H1 (cell line): ENCODE results near the gene MTMR4. TPM values are rescaled to one million over a fixed set of nuclear protein-coding genes. Genes with fewer than 3 reads are reported as not detected.

ENCODE experiments used
- CTCF ChIA-PET: fragments of 300-600 bp; sonication (Branson Sonifier 250); formaldehyde crosslinking; loops from one replicate; lab custom pipeline; 2021; ENCODE audit not compliant: partially characterized antibody; lab: Charles Lee
- POLR2A ChIA-PET: fragments of 300-600 bp; sonication (Branson Sonifier 250); formaldehyde crosslinking; loops from one replicate; lab custom pipeline; 2021; ENCODE audit warnings: inconsistent platforms; ENCODE audit not compliant: partially characterized antibody; lab: Charles Lee
- DNase-seq, 2 experiments: peaks; one replicate each; pipeline versions ENCODE4 v3.0.0 to v3.0.0-alpha.2; 2010 to 2022; ENCODE audit warnings: low spot score in 2 of 2, low read depth in 1 of 2, mixed read lengths in 1 of 2
- FAIRE-seq: peaks from 2 replicates; lab custom pipeline; 2011; peaks lifted over from hg19 to GRCh38; lab: Jason Lieb, UNC
- H2AFZ ChIP-seq: 2 replicates; pipeline ENCODE4 v1.8.1; 2012; ENCODE audit warnings: low read length, inconsistent platforms
- H2AK5ac ChIP-seq: 2 replicates; pipeline ENCODE4 v1.6.1; 2013; ENCODE audit warnings: low read depth, low read length
- H2BK120ac ChIP-seq: replicated peaks from 2 replicates; pipeline ENCODE3; 2013; ENCODE audit warnings: low read depth, low read length, inconsistent platforms
- H2BK12ac ChIP-seq: 2 replicates; pipeline ENCODE4 v1.6.1; 2013; ENCODE audit warnings: low read depth, low read length
- H2BK15ac ChIP-seq: 2 replicates; pipeline ENCODE4 v1.6.1; 2013; ENCODE audit warnings: low read length
- H2BK20ac ChIP-seq: 2 replicates; pipeline ENCODE4 v1.6.1; 2013; ENCODE audit warnings: low read length
- H2BK5ac ChIP-seq: 2 replicates; pipeline ENCODE4 v1.6.1; 2013; ENCODE audit warnings: low read depth, low read length
- H3K14ac ChIP-seq: 2 replicates; pipeline ENCODE4 v1.6.1; 2013; ENCODE audit warnings: inconsistent platforms; ENCODE audit not compliant: insufficient read length
- H3K18ac ChIP-seq: 2 replicates; pipeline ENCODE4 v1.6.1; 2013; ENCODE audit warnings: low read length; ENCODE audit errors: extremely low read depth
- H3K23ac ChIP-seq: 2 replicates; pipeline ENCODE4 v1.6.1; 2013; ENCODE audit warnings: inconsistent platforms; ENCODE audit not compliant: insufficient read length
- H3K23me2 ChIP-seq: 2 replicates; pipeline ENCODE4 v1.6.1; 2013; ENCODE audit warnings: low read depth, low read length
- H3K27ac ChIP-seq: 2 replicates; pipeline ENCODE4 v1.6.1; 2011; ENCODE audit warnings: low read depth, low read length, inconsistent platforms
- H3K27me3 ChIP-seq, 4 experiments: replicated peaks in 1 of 4; 1 replicate in 1 of 4; 2 replicates in 3 of 4; pipeline versions ENCODE4 v1.6.1 to v1.8.1; 2011 to 2013; ENCODE audit warnings: low read length in 3 of 4, mild to moderate bottlenecking in 3 of 4, inconsistent platforms in 2 of 4, mixed read lengths in 2 of 4, moderate library complexity in 1 of 4; ENCODE audit not compliant: control insufficient read depth in 3 of 4, insufficient read depth in 3 of 4; ENCODE audit errors: extremely low read depth in 1 of 4
- H3K36me3 ChIP-seq, 4 experiments: 2 replicates each; pipeline versions ENCODE4 v1.6.1 to v1.8.1; 2011 to 2013; ENCODE audit warnings: mild to moderate bottlenecking in 4 of 4, low read length in 3 of 4, moderate library complexity in 2 of 4, control low read depth in 1 of 4, inconsistent platforms in 1 of 4; ENCODE audit not compliant: insufficient read depth in 4 of 4, control insufficient read depth in 2 of 4
- H3K4ac ChIP-seq: replicated peaks from 2 replicates; pipeline ENCODE3; 2013; ENCODE audit warnings: low read length, low read depth, mixed read lengths, inconsistent platforms; ENCODE audit not compliant: insufficient read length
- H3K4me1 ChIP-seq, 4 experiments: replicated peaks in 1 of 4; 1 replicate in 1 of 4; 2 replicates in 3 of 4; pipeline versions ENCODE4 v1.6.1 to v1.8.1; 2011 to 2013; ENCODE audit warnings: low read length in 3 of 4, inconsistent platforms in 2 of 4, mixed read lengths in 1 of 4; ENCODE audit not compliant: insufficient read depth in 4 of 4, control insufficient read depth in 3 of 4
- H3K4me2 ChIP-seq, 2 experiments: 2 replicates each; pipeline versions ENCODE4 v1.6.1 to v1.8.1; 2011 to 2013; ENCODE audit warnings: low read depth in 2 of 2, low read length in 2 of 2, control low read depth in 1 of 2, inconsistent platforms in 1 of 2, mild to moderate bottlenecking in 1 of 2; ENCODE audit not compliant: insufficient read depth in 1 of 2
- H3K4me3 ChIP-seq, 4 experiments: fragments of 200-600, 300-600 bp in 1 of 4; sonication (generic), shearing (Covaris generic), sonication (Bioruptor Twin) in 1 of 4; 2 replicates each; pipeline versions ENCODE4 v1.5.1 to v1.8.1; 2011 to 2016; ENCODE audit warnings: low read length in 4 of 4, low read depth in 3 of 4, control low read depth in 2 of 4, inconsistent platforms in 2 of 4, mild to moderate bottlenecking in 2 of 4, mixed read lengths in 1 of 4, moderate library complexity in 1 of 4; ENCODE audit not compliant: insufficient read depth in 2 of 4; ENCODE audit errors: extremely low read depth in 1 of 4
- H3K56ac ChIP-seq: replicated peaks from 2 replicates; pipeline ENCODE3; 2013; ENCODE audit warnings: low read depth, mild to moderate bottlenecking, mixed read lengths, low read length, inconsistent platforms; ENCODE audit not compliant: insufficient read length
- H3K79me1 ChIP-seq: 2 replicates; pipeline ENCODE4 v1.6.1; 2013; ENCODE audit warnings: low read depth, low read length, control low read depth
- H3K79me2 ChIP-seq, 2 experiments: 2 replicates each; pipeline versions ENCODE4 v1.6.1 to v1.8.1; 2012 to 2013; ENCODE audit warnings: low read length in 2 of 2, mild to moderate bottlenecking in 2 of 2, inconsistent platforms in 1 of 2; ENCODE audit not compliant: insufficient read depth in 2 of 2, control insufficient read depth in 1 of 2
- H3K9ac ChIP-seq, 4 experiments: replicated peaks in 1 of 4; 1 replicate in 1 of 4; 2 replicates in 3 of 4; pipeline versions ENCODE4 v1.6.1 to v1.8.1; 2011 to 2013; ENCODE audit warnings: low read depth in 3 of 4, low read length in 3 of 4, control low read depth in 2 of 4, mild to moderate bottlenecking in 2 of 4, moderate library complexity in 2 of 4, inconsistent platforms in 1 of 4; ENCODE audit errors: extremely low read depth in 1 of 4
- H3K9me3 ChIP-seq, 2 experiments: 2 replicates each; pipeline versions ENCODE4 v1.6.1 to v1.8.1; 2012 to 2013; ENCODE audit warnings: mild to moderate bottlenecking in 2 of 2, moderate library complexity in 2 of 2, control low read depth in 1 of 2, inconsistent platforms in 1 of 2, low read depth in 1 of 2, low read length in 1 of 2, mixed read lengths in 1 of 2; ENCODE audit not compliant: insufficient read depth in 2 of 2
- H4K20me1 ChIP-seq, 2 experiments: replicated peaks in 1 of 2; 2 replicates each; pipeline versions ENCODE3 to v1.8.1; 2011 to 2013; ENCODE audit warnings: inconsistent platforms in 2 of 2, low read length in 2 of 2, mild to moderate bottlenecking in 1 of 2; ENCODE audit not compliant: insufficient read depth in 2 of 2, control insufficient read depth in 1 of 2
- H4K5ac ChIP-seq: 2 replicates; pipeline ENCODE4 v1.6.1; 2013; ENCODE audit warnings: low read length, low read depth, mixed read lengths, inconsistent platforms; ENCODE audit not compliant: insufficient read length
- H4K8ac ChIP-seq: 2 replicates; pipeline ENCODE4 v1.8.0; 2013; ENCODE audit warnings: mild to moderate bottlenecking, moderate library complexity, low read length, inconsistent platforms; ENCODE audit not compliant: insufficient read depth; ENCODE audit errors: extremely low read depth
- H4K91ac ChIP-seq: replicated peaks from 2 replicates; pipeline ENCODE3; 2013; ENCODE audit warnings: low read length, mixed read lengths, inconsistent platforms; ENCODE audit not compliant: insufficient read length
- ASH2L ChIP-seq: fragments of 200-600, 300-600 bp; sonication (generic); IDR thresholded peaks from one replicate; pipeline ENCODE4 v1.7.1; 2017; ENCODE audit warnings: low read length
- BCL11A ChIP-seq, 2 experiments: IDR thresholded peaks; one replicate each; pipeline ENCODE4 v1.6.1; 2011; ENCODE audit warnings: low read depth in 2 of 2, low read length in 2 of 2, mild to moderate bottlenecking in 2 of 2
- BRCA1 ChIP-seq: IDR thresholded peaks from 2 replicates; pipeline ENCODE4 v1.6.1; 2012; ENCODE audit warnings: low read depth, low read length, improper control_type of control experiment
- CHD1 ChIP-seq: IDR thresholded peaks from 2 replicates; pipeline ENCODE4 v1.6.1; 2012; ENCODE audit warnings: low read depth, low read length, improper control_type of control experiment
- CHD2 ChIP-seq: IDR thresholded peaks from 2 replicates; pipeline ENCODE4 v1.6.1; 2012; ENCODE audit warnings: low read length, improper control_type of control experiment
- CREB1 ChIP-seq: IDR thresholded peaks from 2 replicates; pipeline ENCODE4 v1.6.1; 2012; ENCODE audit warnings: inconsistent platforms
- HDAC6 ChIP-seq: IDR thresholded peaks from one replicate; pipeline ENCODE4 v1.7.1; 2012; ENCODE audit warnings: low read depth, mild to moderate bottlenecking, inconsistent platforms, low read length, moderate library complexity
- KDM1A ChIP-seq: fragments of 200-600, 300-600 bp; sonication (generic); IDR thresholded peaks from 2 replicates; pipeline ENCODE4 v1.7.1; 2016; ENCODE audit warnings: mild to moderate bottlenecking, low read length, borderline replicate concordance
- RBBP5 ChIP-seq: IDR thresholded peaks from 2 replicates; pipeline ENCODE4 v1.7.1; 2012; ENCODE audit warnings: low read depth, mild to moderate bottlenecking, inconsistent platforms, low read length, moderate library complexity, borderline replicate concordance
- RXRA ChIP-seq: IDR thresholded peaks from 2 replicates; pipeline ENCODE4 v1.6.1; 2011; ENCODE audit warnings: low read depth, mild to moderate bottlenecking, low read length, moderate library complexity; ENCODE audit not compliant: insufficient read depth
- TBP ChIP-seq: IDR thresholded peaks from 2 replicates; pipeline ENCODE4 v1.6.1; 2011; ENCODE audit warnings: low read depth, low read length, improper control_type of control experiment
- YY1 ChIP-seq: IDR thresholded peaks from 2 replicates; pipeline ENCODE4 v1.6.1; 2011; ENCODE audit warnings: low read depth, mild to moderate bottlenecking, low read length
- whole genome bisulfite sequencing, 2 experiments: shearing (Covaris generic) in 1 of 2; methylation state at CpG; one replicate each; pipeline versions ENCODE4 v1.1.6 to v1.1.7; 2013 to 2015; ENCODE audit warnings: low lambda C conversion rate in 2 of 2, mixed read lengths in 2 of 2, inconsistent platforms in 1 of 2, low coverage in 1 of 2, missing lambda C conversion rate in 1 of 2; ENCODE audit not compliant: insufficient replicate concordance in 2 of 2, insufficient coverage in 1 of 2, insufficient read length in 1 of 2; ENCODE audit errors: extremely low coverage in 1 of 2, missing lambda C conversion rate in 1 of 2; 5-methylcytosine and 5-hydroxymethylcytosine counted together
- polyA plus RNA-seq, 7 experiments: library from polyadenylated mRNA; depleted of rRNA in 3 of 7; stranded (reverse) in 5 of 7; unstranded in 2 of 7; fragments of >200 nt in 5 of 7; fragments of 200-250 nt in 2 of 7; gene quantifications; 1 replicate in 5 of 7; 2 replicates in 1 of 7; 4 replicates in 1 of 7; pipeline versions ENCODE4 v1.2.1 to v1.2.3, GENCODE V29; 2011 to 2013; ENCODE audit warnings: missing spikeins in 2 of 7, mixed read lengths in 2 of 7
- total RNA-seq: library from RNA; stranded (reverse); fragmentation: NEBNext Ultra II Directional; extraction: Animal tissue kit (Norgen Biotek cat#: 25700); gene quantifications from 2 replicates; pipeline ENCODE4 v1.2.1, GENCODE V29; 2021

MTMR4 gene
- total and polyA plus RNA-seq, 2 of the 8 experiments (the other 6 are each of a cell fraction or from before 2014, with no cell fraction given): 15.9 to 39.2 TPM

GRCh38 chr17:58492238-58493121 lies 22.0 kb downstream of the MTMR4 start:
- H3K9ac ChIP-seq: no peak overlapping the region

More at GRCh38 chr17:58492238-58493121, 22.0 kb downstream of the MTMR4 start:
- H3K36me3 ChIP-seq: peaks cover 38 to 88% (median 63%) of the 10 kb centered on the region in 4 experiments
- no peak overlapping the region for H3K56ac ChIP-seq
- H2BK120ac ChIP-seq: no peak overlapping the region
- H3K14ac ChIP-seq: no peak overlapping the region
- no peaks in the 10 kb centered on the region for H3K4me1 ChIP-seq
- H3K4ac ChIP-seq: no peak overlapping the region
- H2AK5ac ChIP-seq: no peak overlapping the region
- no peaks in the 10 kb centered on the region for H3K9me3 ChIP-seq
- H2BK20ac ChIP-seq: no peak overlapping the region
- no peak overlapping the region for H3K18ac ChIP-seq
- H3K79me1 ChIP-seq: no peaks in the 10 kb centered on the region; the same call in 1 of the 2 replicates
- TF ChIP-seq CHD2: no peak
- TF ChIP-seq KDM1A: no peak
- TF ChIP-seq YY1: no peak
- TF ChIP-seq ASH2L: no peak
- TF ChIP-seq BRCA1: no peak
- TF ChIP-seq HDAC6: no peak
- TF ChIP-seq BCL11A (IDR thresholded peaks at IDR 0.05; ENCODE audit: low read depth in 2 of 2, low read length in 2 of 2): no peak
- TF ChIP-seq CREB1: no peak
- no peak for TF ChIP-seq RXRA
- TF ChIP-seq TBP: no peak
- no peak for TF ChIP-seq CHD1
- no peak for TF ChIP-seq RBBP5
- no peak overlapping the region for H4K91ac ChIP-seq
- ChIA-PET POLR2A (interaction anchor here (2.1 to 3.3 kb wide), 2 partner anchors 8 to 21 kb away, joined by 5 to 10 read pairs; no protein-coding TSS in a partner anchor), CTCF (interaction anchor here (1.3 kb wide), 1 partner anchor 42 kb away, joined by 3 read pairs; no protein-coding TSS in a partner anchor)
- H3K27ac ChIP-seq: no peak overlapping the region
- H2AFZ ChIP-seq: no peak overlapping the region
- H2BK5ac ChIP-seq: no peak overlapping the region
- H3K79me2 ChIP-seq: no peaks in the 10 kb centered on the region
- no peak overlapping the region for H3K23ac ChIP-seq
- DNase-seq (peak in 1 of 2 experiments; percentile 6), FAIRE-seq (no peak)
- no peak overlapping the region for H2BK15ac ChIP-seq
- H3K4me3 ChIP-seq: no peak overlapping the region
- H3K4me2 ChIP-seq: no peak overlapping the region
- H3K23me2 ChIP-seq: no peaks in the 10 kb centered on the region
- 94% methylated on average over 11 of the region's 11 CpGs; no CpG with 5 or more reads in 1 of the 2 experiments for WGBS, 2 experiments
- H4K5ac ChIP-seq: no peak overlapping the region
- H4K20me1 ChIP-seq: peaks cover 2 to 6% of the 10 kb centered on the region in 2 experiments
- no peaks in the 10 kb centered on the region for H3K27me3 ChIP-seq
- no peak overlapping the region for H2BK12ac ChIP-seq
- H4K8ac ChIP-seq: no peak overlapping the region
